Esophagus muscularis mucosa (tissue), 4 donors: ENCODE data around the gene ANKRD44. TPM values are rescaled to one million over a fixed set of nuclear protein-coding genes. Genes with fewer than 3 reads are reported as not detected.

Experiments
- DNase-seq: peaks from one replicate; pipeline ENCODE4 v3.0.0-alpha.2; 2017; ENCODE audit errors: extremely low spot score
- H3K27ac ChIP-seq, 4 donors: fragments of 200-600 bp; sonication (generic); replicated peaks in 1 of 4; 1 replicate in 3 of 4; 2 replicates in 1 of 4; pipeline ENCODE4 v1.5.1; 2016 to 2019; ENCODE audit warnings: mild to moderate bottlenecking in 1 of 4
- H3K27me3 ChIP-seq, 4 donors: fragments of 200-600 bp; sonication (generic); one replicate each; pipeline versions ENCODE4 v1.5.1 to v1.6.0; 2016 to 2019
- H3K36me3 ChIP-seq, 4 donors: fragments of 200-600 bp; sonication (generic); one replicate each; pipeline ENCODE4 v1.5.1; 2016 to 2019
- H3K4me1 ChIP-seq, 4 donors: fragments of 200-600 bp; sonication (generic); one replicate each; pipeline ENCODE4 v1.5.1; 2016 to 2019
- H3K4me3 ChIP-seq, 4 donors: fragments of 200-600 bp; sonication (generic); 1 replicate in 2 of 4; 2 replicates in 2 of 4; pipeline ENCODE4 v1.5.1; 2016 to 2019; ENCODE audit warnings: mild to moderate bottlenecking in 4 of 4, moderate library complexity in 1 of 4
- H3K9me3 ChIP-seq, 4 donors: fragments of 200-600 bp; sonication (generic); 1 replicate in 3 of 4; 2 replicates in 1 of 4; pipeline ENCODE4 v1.5.1; 2016 to 2019
- EP300 ChIP-seq: sonication (generic); formaldehyde crosslinking; IDR thresholded peaks from one replicate; pipeline ENCODE4 v1.6.1; 2017; ENCODE audit warnings: antibody characterized with exemption
- POLR2A ChIP-seq: fragments of 450-650 bp; IDR thresholded peaks from one replicate; pipeline ENCODE4 v1.6.1; 2017; ENCODE audit warnings: antibody characterized with exemption, moderate library complexity, mild to moderate bottlenecking, low read depth
- POLR2AphosphoS5 ChIP-seq, 2 donors: sonication (generic); formaldehyde crosslinking; IDR thresholded peaks; one replicate each; pipeline ENCODE4 v1.6.1; 2017; ENCODE audit warnings: antibody characterized with exemption in 2 of 2
- WGBS: methylation state at CpG from one replicate; pipeline ENCODE4 v1.1.5; 2018; 5-methylcytosine and 5-hydroxymethylcytosine counted together
- intact Hi-C: fragments of 100-400 bp; cut with DNase I; formaldehyde crosslinking; loops from one replicate; pipeline ENCODE4 v1.15.1; 2023
- total RNA-seq, 4 donors: library from RNA; depleted of rRNA; stranded (reverse); fragments of >200 nt; gene quantifications; one replicate each; pipeline versions ENCODE4 v1.1.0 to v1.2.1, GENCODE V29; 2016
- TF ChIP-seq, protein P1 (sequence below), 3 experiments: fragments of 200-600 bp in 2 of 3; fragments of 450-650 bp in 1 of 3; sonication (generic) in 2 of 3; IDR thresholded peaks; one replicate each; pipeline ENCODE4 v1.5.1; 2017 to 2019; ENCODE audit warnings: antibody characterized with exemption in 3 of 3, mild to moderate bottlenecking in 2 of 3, moderate library complexity in 1 of 3

ANKRD44 gene
- total RNA-seq, 4 donors from 2014 or later = 41.4 to 76.6 (median 48.1) TPM

DNA sequence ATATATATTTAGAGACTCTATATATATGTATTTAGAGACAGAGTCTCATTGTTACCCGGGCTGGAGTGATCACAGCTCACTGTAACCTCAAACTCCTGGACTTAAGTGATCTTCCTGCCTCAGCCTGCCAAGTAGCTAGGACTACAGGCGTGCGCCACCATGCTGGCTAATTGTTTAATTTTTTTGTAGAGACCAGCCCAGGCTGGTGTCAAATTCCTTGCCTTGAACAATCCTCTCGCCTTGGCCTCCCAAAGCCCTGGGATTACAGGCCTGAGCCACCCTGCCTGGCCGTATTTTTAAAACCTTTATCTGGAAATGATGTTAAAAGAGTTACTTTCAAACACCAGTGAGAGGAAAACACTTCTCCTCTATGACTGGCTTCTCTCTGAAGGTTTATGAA is 353.1 kb downstream of the ANKRD44 start:
- Histone ChIP-seq H3K9me3 (no peaks in the 10 kb centered on the region), H3K27me3 (no peaks in the 10 kb centered on the region), H3K36me3 (no peaks in the 10 kb centered on the region), H3K27ac (no peak overlapping the region), H3K4me1 (no peaks in the 10 kb centered on the region), H3K4me3 (no peak overlapping the region)
- WGBS = 88% methylated on average over 5 of the region's 5 CpGs
- intact Hi-C loops = no loop called here
- TF ChIP-seq POLR2A = no peak
- DNase-seq = no peak

- H3K27ac ChIP-seq = no peak overlapping the region
- no peak for DNase-seq
- no peaks in the 10 kb centered on the region for H3K36me3 ChIP-seq
- 76% methylated on average over 6 of the region's 6 CpGs for WGBS
- no peak overlapping the region for H3K4me3 ChIP-seq
- no peaks in the 10 kb centered on the region for H3K4me1 ChIP-seq
- TF ChIP-seq POLR2A (no peak), POLR2AphosphoS5 (IDR thresholded peaks at IDR 0.05) (no peak), EP300 (no peak)
- TF ChIP-seq, protein P1, sequence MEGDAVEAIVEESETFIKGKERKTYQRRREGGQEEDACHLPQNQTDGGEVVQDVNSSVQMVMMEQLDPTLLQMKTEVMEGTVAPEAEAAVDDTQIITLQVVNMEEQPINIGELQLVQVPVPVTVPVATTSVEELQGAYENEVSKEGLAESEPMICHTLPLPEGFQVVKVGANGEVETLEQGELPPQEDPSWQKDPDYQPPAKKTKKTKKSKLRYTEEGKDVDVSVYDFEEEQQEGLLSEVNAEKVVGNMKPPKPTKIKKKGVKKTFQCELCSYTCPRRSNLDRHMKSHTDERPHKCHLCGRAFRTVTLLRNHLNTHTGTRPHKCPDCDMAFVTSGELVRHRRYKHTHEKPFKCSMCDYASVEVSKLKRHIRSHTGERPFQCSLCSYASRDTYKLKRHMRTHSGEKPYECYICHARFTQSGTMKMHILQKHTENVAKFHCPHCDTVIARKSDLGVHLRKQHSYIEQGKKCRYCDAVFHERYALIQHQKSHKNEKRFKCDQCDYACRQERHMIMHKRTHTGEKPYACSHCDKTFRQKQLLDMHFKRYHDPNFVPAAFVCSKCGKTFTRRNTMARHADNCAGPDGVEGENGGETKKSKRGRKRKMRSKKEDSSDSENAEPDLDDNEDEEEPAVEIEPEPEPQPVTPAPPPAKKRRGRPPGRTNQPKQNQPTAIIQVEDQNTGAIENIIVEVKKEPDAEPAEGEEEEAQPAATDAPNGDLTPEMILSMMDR (IDR thresholded peaks at IDR 0.05) = no peak
- no peaks in the 10 kb centered on the region for H3K9me3 ChIP-seq
- intact Hi-C loops = no loop called here
- H3K27me3 ChIP-seq = no peaks in the 10 kb centered on the region
Measured at GRCh38 chr2:196956069-196956468, 354.5 kb downstream of the ANKRD44 start.

DNA sequence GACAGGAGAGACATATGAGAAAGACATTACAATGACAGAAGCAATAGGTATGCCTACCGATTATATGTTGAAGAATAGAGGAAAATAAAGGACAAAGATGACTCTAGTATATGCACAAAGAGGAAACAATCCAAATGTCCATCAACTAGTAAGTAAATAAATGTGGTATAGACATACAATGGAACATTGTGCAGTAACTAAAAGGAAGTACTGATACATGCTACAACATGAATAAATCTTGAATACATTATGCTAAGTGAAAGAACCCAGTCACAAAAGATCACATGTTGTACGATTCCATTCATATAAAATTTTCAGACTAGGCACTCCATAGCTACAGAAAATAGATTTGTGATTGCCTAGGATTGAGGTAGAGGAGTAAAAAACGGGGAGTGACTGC is 355.5 kb downstream of the ANKRD44 start:
- no peaks in the 10 kb centered on the region for H3K36me3 ChIP-seq
- H3K4me3 ChIP-seq = no peak overlapping the region
- no peaks in the 10 kb centered on the region for H3K4me1 ChIP-seq
- whole genome bisulfite sequencing = 51% methylated on average over 3 of the region's 3 CpGs
- TF ChIP-seq, protein P1 (IDR thresholded peaks at IDR 0.05) = no peak
- TF ChIP-seq POLR2AphosphoS5 (IDR thresholded peaks at IDR 0.05) (no peak), EP300 (no peak), POLR2A (no peak)
- no peaks in the 10 kb centered on the region for H3K9me3 ChIP-seq
- no peak for DNase-seq
- intact Hi-C loops = no loop called here
- H3K27me3 ChIP-seq = no peaks in the 10 kb centered on the region
- H3K27ac ChIP-seq = no peak overlapping the region

DNA sequence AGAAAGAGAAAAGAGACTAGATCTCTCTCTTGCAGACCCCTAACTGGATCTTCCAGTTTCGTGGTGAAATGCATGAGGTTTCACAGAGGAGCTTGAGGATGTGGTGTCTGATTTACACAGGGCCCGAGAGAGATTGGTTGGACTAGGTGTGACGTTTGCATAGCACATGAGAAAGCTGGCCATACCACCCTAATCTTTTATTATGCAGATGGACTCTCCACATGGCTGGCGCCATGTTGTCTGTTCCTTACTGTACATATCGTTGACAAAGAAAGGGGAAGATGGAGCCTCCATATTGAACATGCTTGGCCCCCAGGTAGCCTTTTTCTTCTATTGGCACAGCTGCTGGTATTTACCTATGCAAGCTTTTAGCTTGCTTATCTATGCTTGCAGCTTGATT is 356.6 kb downstream of the ANKRD44 start:
- intact Hi-C loops = no loop called here
- TF ChIP-seq POLR2AphosphoS5 (IDR thresholded peaks at IDR 0.05) (no peak), EP300 (no peak), POLR2A (no peak)
- TF ChIP-seq, protein P1 (IDR thresholded peaks at IDR 0.05) = no peak
- no peak overlapping the region for H3K27ac ChIP-seq
- DNase-seq = no peak
- WGBS = 93% methylated on average over 5 of the region's 5 CpGs
- H3K4me1 ChIP-seq = no peaks in the 10 kb centered on the region
- no peak overlapping the region for H3K4me3 ChIP-seq
- H3K9me3 ChIP-seq = no peaks in the 10 kb centered on the region
- no peaks in the 10 kb centered on the region for H3K36me3 ChIP-seq
- no peaks in the 10 kb centered on the region for H3K27me3 ChIP-seq

DNA sequence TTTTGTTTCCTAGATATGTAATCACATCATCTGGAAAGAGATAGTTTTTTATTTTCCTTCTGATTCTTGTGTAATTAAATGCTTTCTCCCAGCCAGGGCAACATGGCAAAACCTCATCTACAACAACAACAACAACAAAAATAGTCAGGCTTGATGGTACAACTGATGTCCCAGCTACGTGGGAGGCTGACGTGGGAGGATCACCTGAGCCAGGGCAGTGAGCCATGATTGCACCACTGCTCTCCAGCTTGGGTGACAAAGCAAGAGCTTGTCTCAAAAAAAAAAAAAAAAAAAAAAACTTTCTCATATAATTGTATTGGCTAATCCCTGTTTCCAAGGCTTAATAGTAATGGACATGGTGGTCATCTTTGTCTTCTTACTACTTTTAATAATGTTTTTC is 357.6 kb downstream of the ANKRD44 start:
- DNase-seq = no peak
- intact Hi-C loops = no loop called here
- Histone ChIP-seq H3K27ac (no peak overlapping the region), H3K4me3 (no peak overlapping the region), H3K36me3 (no peaks in the 10 kb centered on the region), H3K9me3 (no peaks in the 10 kb centered on the region), H3K27me3 (no peaks in the 10 kb centered on the region), H3K4me1 (no peaks in the 10 kb centered on the region)
- WGBS = 92% methylated on average over 2 of the region's 2 CpGs
- TF ChIP-seq EP300 (no peak), POLR2AphosphoS5 (IDR thresholded peaks at IDR 0.05) (no peak), POLR2A (no peak)
- TF ChIP-seq, protein P1 (IDR thresholded peaks at IDR 0.05) = no peak
